Measurements from ENCODE around the gene HIPK3.

GRCh38 chr11:33292311-33292710, 35.1 kb downstream of the HIPK3 start:
- no peak for TF ChIP-seq CTCF (IDR thresholded peaks at IDR 0.05; ENCODE audit: low read depth, low read length)
- TF ChIP-seq EZH2phosphoT487 (IDR thresholded peaks at IDR 0.05; ENCODE audit: low read depth) = no peak

Measured in OCI-LY3 (cell line).